Middle frontal gyrus (tissue), 1 donor: ENCODE results near the gene IQCE.

ENCODE experiments used
- DNase-seq: peaks from one replicate; pipeline ENCODE4 v3.0.0-alpha.2; 2015; ENCODE audit warnings: low spot score; ENCODE audit errors: extremely low spot score

IQCE gene

GRCh38 chr7:2660359-2661095 is 101.7 kb downstream of the IQCE start:
- no peak for DNase-seq

- DNase-seq: no peak
These were observed 102.3 kb downstream of the IQCE start for GRCh38 chr7:2661096-2661449.

- DNase-seq: no peak
These were observed 103.0 kb downstream of the IQCE start for GRCh38 chr7:2661602-2662272.

GRCh38 chr7:2662273-2663120 is 103.7 kb downstream of the IQCE start:
- DNase-seq: no peak

- no peak for DNase-seq
These were observed 104.5 kb downstream of the IQCE start for GRCh38 chr7:2663121-2663886.

GRCh38 chr7:2663960-2664359 is 105.2 kb downstream of the IQCE start:
- no peak for DNase-seq
